ENCODE measurements around the gene TOLLIP.

The TOLLIP gene

DNA sequence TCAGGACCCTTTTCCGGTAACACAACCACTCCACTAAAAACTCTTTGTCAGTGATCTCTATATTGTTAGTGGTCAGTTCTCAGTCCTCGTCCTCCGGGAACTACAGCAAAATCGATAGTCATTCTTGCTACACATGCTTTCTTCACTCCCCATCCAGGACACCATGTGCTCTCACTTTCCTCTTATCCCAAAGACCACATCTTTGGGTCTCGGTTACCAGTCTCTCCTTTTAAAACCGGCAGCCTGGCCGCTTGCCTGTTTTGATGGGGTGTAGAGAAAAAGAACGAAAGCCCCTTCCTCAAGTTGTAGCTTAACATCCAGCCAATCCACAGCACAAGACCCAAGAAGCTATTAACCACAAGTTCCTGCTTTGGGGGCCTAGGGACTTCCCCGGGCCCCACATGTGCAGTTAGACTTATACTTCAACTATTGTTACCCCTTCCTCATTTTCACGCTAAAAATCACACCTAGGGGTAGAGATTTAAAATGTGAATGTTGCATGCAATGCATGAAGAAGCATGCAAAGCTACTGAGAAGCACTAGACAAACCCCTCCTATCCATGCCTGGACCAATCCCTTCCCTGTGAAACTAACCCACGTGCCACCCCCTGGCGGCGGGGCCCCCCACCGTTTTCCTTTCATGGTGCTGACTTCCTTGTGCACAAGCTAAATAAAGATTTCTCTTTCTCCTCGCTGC lies 1.5 kb upstream of the TOLLIP start:
- peak; percentile 71 for DNase-seq

DNA sequence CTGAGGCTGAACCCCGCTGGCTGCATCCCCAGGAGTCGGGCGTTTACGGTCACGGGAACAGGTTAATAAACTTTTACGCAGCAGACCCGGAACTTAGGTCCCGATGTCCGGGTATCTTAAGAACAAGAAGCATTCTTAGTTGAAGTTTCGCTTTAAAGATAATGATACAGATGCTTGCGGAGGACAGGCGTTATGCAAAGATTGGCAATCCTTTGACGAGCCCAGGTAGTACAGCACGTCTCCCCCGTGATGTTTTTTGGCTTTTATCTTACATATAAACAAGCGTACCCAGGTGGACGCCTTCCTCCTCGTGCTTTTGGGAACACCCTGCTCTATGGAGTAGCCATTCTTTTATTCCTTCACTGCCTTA lies 871 bp upstream of the TOLLIP start:
- no peak for DNase-seq

- DNase-seq: no peak
These were observed 512 bp downstream of the TOLLIP start for GRCh38 chr11:1308743-1309497.

DNA sequence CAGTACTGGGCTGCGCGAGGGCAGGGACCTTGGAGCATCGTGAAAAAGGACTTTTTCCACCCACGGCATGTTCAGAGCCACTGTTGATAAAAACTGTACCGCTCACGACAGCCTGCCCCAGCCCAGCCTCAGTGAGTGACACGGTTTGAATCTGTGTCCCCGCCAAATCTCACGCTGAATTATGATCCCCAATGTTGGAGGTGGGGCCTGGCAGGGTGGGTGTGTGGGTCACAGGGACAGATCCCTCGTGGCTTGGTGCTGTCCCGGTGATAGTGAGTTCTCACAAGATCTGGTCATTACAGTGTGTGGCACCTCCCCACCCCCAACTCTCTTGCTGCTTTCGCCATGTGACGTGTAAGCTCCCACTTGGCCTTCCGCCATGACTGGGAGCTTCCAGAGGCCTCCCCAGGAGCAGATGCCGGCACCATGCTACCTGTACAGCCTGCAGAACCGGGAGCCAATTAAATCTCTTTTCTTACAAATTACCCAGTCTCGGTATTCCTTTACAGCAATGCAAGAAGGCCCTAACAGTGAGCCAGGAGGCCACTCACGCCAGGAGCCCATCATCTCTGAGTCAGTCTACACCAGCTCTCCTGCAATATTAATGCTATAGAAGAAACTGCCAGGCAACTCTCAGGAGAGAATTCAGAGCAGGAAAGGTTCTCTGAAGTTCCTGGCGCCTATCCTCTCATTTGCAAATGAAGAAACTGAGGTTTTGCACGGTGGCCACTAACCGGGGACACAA lies 1.3 kb downstream of the TOLLIP start:
- no peak for DNase-seq

GRCh38 chr11:1307163-1307870 lies 2.1 kb downstream of the TOLLIP start:
- DNase-seq: no peak

DNA sequence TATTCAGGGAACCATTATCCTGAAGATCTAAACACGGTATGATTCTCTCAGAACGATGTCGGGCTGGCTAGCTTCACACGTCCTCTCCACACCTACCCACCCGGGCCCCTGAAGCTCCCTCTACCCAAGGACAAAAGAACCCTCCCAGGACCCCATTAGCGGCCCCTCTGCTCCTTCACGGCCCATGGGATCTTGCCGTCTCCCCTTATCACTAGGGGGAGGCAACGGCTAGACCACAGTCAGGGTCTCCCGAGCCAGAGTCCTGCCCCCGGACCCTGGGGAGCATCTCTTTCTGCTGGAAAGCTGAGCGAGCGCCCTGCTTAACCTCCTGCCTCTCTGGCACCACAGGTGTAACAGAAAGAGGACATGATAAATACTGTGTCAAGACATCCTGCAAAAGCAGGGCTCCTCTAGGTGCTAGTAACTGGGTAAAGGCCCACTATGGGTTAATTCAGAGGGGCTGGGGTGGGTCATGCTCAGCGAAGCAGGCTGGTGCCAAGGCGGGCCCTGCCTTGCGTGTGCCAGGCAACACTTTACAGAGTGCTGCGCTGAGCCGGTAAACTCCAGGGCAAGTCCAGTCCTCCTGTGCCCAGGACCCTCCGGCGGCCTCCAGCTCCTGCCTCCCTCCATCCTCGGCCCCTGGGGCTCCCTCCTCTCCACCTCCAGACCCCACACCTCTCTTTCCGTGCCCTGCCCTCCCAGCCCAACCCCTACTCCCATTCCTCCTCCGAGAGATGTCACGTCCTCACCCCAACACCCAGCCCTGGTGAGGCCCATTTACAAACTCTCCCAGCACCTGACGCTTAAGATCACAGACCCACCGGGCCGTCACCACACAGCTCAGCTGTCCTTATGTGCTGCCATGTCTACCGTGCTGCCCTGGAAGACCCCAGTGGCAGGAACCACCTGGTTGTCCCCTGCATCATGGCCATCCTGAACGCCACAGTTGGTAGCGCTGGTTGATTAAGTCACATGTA lies 3.0 kb downstream of the TOLLIP start:
- no peak for DNase-seq

- DNase-seq: no peak
These were observed 3.9 kb downstream of the TOLLIP start for GRCh38 chr11:1305501-1306056.

- DNase-seq: peak; percentile 12
These were observed 4.4 kb downstream of the TOLLIP start for GRCh38 chr11:1305063-1305495.

DNA sequence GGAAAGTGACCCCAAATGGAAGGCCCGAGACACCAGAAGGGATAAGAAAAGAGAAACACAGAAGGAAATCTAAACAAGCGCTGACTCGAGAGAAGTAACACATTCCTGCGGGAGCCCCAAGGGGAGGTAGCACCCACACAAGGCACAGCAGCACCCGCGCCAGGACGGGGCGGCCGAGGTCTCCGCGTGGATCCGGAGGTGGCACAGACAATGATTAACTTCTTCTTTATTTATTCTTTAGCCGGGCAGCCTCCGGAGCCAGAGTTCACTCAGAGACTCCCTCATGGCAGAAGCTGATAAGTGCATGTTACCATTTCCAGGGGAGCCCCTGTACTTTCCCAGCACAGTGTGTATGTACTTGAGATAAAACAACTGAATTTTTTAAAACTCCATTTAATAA lies 5.1 kb downstream of the TOLLIP start:
- no peak for DNase-seq

DNA sequence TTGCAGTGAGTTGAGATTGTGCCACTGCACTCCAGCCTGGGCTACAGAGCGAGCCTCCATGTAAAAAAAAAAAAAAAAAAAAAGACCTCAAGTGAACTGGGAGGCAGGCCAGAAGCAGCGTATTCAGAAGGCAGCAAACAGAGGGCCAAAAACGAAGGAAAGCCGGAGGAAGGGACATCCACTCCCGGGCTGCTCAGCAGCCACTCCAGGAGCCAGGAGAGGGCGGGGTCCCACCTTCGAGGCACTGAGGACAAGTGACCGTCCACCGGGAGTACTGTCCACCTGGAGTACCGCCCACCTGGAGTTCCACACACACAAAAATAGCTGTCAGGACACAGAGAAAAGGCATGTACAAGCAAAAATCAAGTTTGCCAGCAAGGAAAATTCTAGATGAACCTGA lies 5.5 kb downstream of the TOLLIP start:
- DNase-seq: no peak

- peak; percentile 16 for DNase-seq
These were observed 6.2 kb downstream of the TOLLIP start for GRCh38 chr11:1303126-1303821.

GRCh38 chr11:1302461-1303125 lies 6.8 kb downstream of the TOLLIP start:
- no peak for DNase-seq

DNA sequence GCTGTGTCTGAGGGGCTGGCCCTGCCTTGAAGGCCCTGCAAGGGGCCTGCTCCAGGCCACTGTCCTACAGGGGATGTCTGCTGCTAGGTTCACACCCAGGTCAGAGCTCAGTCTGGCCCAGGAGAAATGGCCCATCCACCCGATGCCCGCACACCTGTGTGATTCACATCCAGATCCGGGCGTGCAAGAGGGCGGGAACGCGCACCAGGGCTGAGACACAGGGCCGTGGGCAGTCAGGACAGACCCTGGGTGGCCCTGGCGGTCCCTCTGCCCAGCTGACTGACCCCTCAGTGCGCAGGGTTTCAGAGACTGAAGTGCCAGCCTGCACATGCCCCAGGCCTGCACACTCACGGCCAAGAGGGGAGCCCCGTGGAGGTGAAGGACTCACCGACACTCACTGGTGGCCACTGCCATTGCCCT lies 7.4 kb downstream of the TOLLIP start:
- DNase-seq: peak; percentile 12

- DNase-seq: peak; percentile 14
These were observed 8.0 kb downstream of the TOLLIP start for GRCh38 chr11:1301220-1302000.

- DNase-seq: no peak
These were observed 8.8 kb downstream of the TOLLIP start for GRCh38 chr11:1300569-1301187.

DNA sequence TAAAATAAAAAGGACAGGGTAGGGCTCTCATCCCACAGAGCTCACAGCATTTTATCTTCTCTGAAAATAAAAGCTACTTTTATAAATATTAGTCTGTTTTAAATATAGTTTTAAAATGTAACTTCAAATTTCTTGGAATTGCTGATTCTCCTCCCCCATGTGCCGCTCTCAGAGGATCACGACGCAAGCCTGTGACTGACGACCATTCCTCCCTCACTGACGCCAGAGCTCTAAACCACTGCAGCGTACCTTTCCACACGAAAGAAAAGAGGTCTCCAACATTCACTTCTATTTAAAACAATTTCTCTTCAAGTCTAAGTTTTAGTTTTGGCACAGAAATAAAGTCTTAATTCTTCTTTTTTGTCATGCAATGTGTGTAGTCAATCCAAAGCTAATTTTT lies 9.3 kb downstream of the TOLLIP start:
- DNase-seq: no peak

DNA sequence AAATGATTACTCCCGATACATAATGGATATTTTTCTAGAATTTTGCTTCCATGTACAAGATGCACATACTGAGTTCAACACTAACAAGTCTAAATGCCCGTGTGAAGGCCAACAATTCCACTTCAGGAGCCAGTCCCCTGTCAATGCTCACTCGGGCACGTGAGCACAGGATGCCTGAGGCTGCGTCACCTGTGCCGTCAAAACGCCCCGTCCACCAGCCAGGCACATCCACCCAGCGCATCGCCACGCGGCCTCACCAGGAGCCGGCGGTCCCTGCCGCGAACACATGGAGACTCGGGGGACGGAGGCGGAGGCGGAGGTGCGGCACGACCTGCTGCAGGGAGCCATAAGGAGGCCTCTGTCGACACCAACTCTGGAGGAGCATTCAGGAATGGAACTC lies 9.8 kb downstream of the TOLLIP start:
- DNase-seq: no peak

DNA sequence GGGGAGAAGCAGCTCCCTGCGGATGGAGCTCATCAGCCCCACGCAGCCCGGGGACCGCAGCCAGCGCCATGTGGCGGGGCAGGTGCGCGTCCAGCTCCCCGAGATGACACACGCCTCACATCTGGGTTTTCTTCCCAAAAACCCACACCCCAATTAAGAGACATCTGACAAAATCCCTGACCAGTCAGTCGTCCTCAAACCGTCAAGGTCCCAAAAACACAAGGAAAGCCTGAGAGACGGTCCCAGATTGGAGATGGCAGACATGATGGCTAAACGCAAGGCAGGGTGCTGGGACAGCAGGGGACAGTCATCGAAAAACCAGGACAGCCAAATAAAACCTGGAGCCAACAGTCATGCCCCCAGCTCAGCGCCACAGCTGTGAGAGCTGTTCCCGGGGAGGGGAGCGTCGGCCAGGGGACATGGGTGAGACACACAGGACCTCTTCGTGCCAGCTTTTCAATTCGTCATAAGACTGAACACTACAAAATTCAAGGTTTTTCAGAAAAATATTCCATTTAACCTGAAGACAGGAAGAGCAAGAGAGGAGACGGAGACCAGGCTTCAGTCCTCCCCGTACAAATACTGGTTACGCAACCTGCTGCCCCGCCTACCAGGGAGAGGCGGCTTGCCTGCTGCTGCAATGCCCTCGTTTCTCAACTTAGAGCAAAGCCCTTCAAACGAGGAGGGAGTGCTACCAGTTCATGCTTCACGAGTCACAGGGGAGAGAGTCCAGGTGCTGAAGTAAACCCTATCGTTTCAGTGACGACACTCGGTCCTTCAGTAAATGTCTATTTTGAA lies 10.5 kb downstream of the TOLLIP start:
- DNase-seq: no peak
